ENCODE results near the gene FREY1.
A peak's percentile ranks its signal among the peaks of the same experiment; 100 is the strongest.

FREY1 gene

GRCh38 chr11:45927684-45928413, 20.8 kb upstream of the FREY1 start:
- DNase-seq, result no peak

- DNase-seq, result no peak
These were observed 20.2 kb upstream of the FREY1 start for GRCh38 chr11:45927332-45927683.

- DNase-seq, result no peak
These were observed 19.7 kb upstream of the FREY1 start for GRCh38 chr11:45926536-45927331.

- no peak for DNase-seq
These were observed 18.9 kb upstream of the FREY1 start for GRCh38 chr11:45926001-45926401.

GRCh38 chr11:45925550-45925949, 18.5 kb upstream of the FREY1 start:
- no peak for DNase-seq

- DNase-seq, result no peak
These were observed 17.9 kb upstream of the FREY1 start for GRCh38 chr11:45924927-45925326.

- no peak for DNase-seq
These were observed 17.2 kb upstream of the FREY1 start for GRCh38 chr11:45924036-45924915.

GRCh38 chr11:45922425-45923082, 15.5 kb upstream of the FREY1 start, which contains the start of gene LARGE2:
LARGE2 (plus strand) TSS chr11:45922656; CDS start chr11:45922883, 227 bp downstream.
- DNase-seq, result no peak

- peak; percentile 38 for DNase-seq
These were observed 14.7 kb upstream of the FREY1 start for GRCh38 chr11:45921561-45922424.

- DNase-seq, result no peak
These were observed 13.7 kb upstream of the FREY1 start for GRCh38 chr11:45920531-45921477.

- DNase-seq, result no peak
These were observed 12.9 kb upstream of the FREY1 start for GRCh38 chr11:45919806-45920530.

GRCh38 chr11:45918962-45919675, 12.0 kb upstream of the FREY1 start:
- no peak for DNase-seq

GRCh38 chr11:45918331-45918941, 11.4 kb upstream of the FREY1 start:
- DNase-seq, result peak; percentile 34

GRCh38 chr11:45917623-45918330, 10.7 kb upstream of the FREY1 start, which contains the start of gene PEX16:
PEX16 (minus strand) TSS chr11:45917877; CDS start chr11:45917811, 66 bp downstream.
- DNase-seq, result peak; percentile 52

- DNase-seq, result no peak
These were observed 10.2 kb upstream of the FREY1 start for GRCh38 chr11:45917286-45917622.

GRCh38 chr11:45915446-45915845, 8.4 kb upstream of the FREY1 start:
- no peak for DNase-seq

GRCh38 chr11:45913942-45914635, 7.0 kb upstream of the FREY1 start:
- no peak for DNase-seq
